ENCODE measurements around the gene MRPL36. TPM values are rescaled to one million over a fixed set of nuclear protein-coding genes. Genes with fewer than 3 reads are reported as not detected.

Gene MRPL36
- total and polyA plus RNA-seq, 4 donors: 22.3 to 106 (median 56.3) TPM

- Histone ChIP-seq H3K9ac (ENCODE audit: low read depth in 1 of 2, low read length in 2 of 2) (no peak overlapping the region), H3K4me1 (ENCODE audit: control insufficient read depth in 4 of 4, insufficient read depth in 4 of 4, low read length in 3 of 4) (no peaks in the 10 kb centered on the region), H3K27me3 (ENCODE audit: control insufficient read depth in 4 of 4, insufficient read depth in 4 of 4, low read length in 3 of 4) (peaks cover 0 to 2% (median 0%) of the 10 kb centered on the region in 4 donors), H3K9me3 (ENCODE audit: control insufficient read depth in 4 of 4, low read length in 3 of 4) (no peaks in the 10 kb centered on the region), H3K27ac (ENCODE audit: low read depth in 1 of 2, low read length in 2 of 2) (no peak overlapping the region), H3K36me3 (ENCODE audit: control insufficient read depth in 4 of 4, insufficient read depth in 3 of 4, low read depth in 1 of 4, low read length in 3 of 4) (no peaks in the 10 kb centered on the region), H3K4me3 (ENCODE audit: low read depth in 1 of 3, low read length in 3 of 3) (no peak overlapping the region)
- no peak for TF ChIP-seq REST (IDR thresholded peaks at IDR 0.05)
- no peak for TF ChIP-seq HNF4G (IDR thresholded peaks at IDR 0.05)
- TF ChIP-seq JUND (IDR thresholded peaks at IDR 0.05): no peak
- TF ChIP-seq EGR1 (IDR thresholded peaks at IDR 0.05; ENCODE audit: low read depth in 2 of 2): no peak
- TF ChIP-seq SP1 (IDR thresholded peaks at IDR 0.05): no peak
- TF ChIP-seq RAD21 (IDR thresholded peaks at IDR 0.05): no peak
- no peak for TF ChIP-seq ZBTB33 (IDR thresholded peaks at IDR 0.05)
- TF ChIP-seq ATF3 (IDR thresholded peaks at IDR 0.05): no peak
- TF ChIP-seq HNF4A (conservative IDR thresholded peaks at IDR 0.05): no peak
- TF ChIP-seq YY1 (IDR thresholded peaks at IDR 0.05): no peak
- TF ChIP-seq RXRA (IDR thresholded peaks at IDR 0.05): no peak
- TF ChIP-seq FOXA2 (IDR thresholded peaks at IDR 0.05): no peak
- TF ChIP-seq TAF1 (conservative IDR thresholded peaks at IDR 0.05): no peak
- TF ChIP-seq MAX (IDR thresholded peaks at IDR 0.05): no peak
- no peak for TF ChIP-seq FOXA1 (IDR thresholded peaks at IDR 0.05)
- 88% methylated on average over 32 of the region's 35 CpGs for WGBS
- no peak for DNase-seq (ENCODE audit: low spot score)
Observed at GRCh38 chr5:1768283-1769000, 31.2 kb downstream of the MRPL36 start.

GRCh38 chr5:1767524-1768282 lies 31.9 kb downstream of the MRPL36 start:
- H3K27me3 ChIP-seq (ENCODE audit: control insufficient read depth in 4 of 4, insufficient read depth in 4 of 4, low read length in 3 of 4): peaks cover 0 to 2% (median 0%) of the 10 kb centered on the region in 4 donors
- DNase-seq (ENCODE audit: low spot score): no peak
- no peak overlapping the region for H3K4me3 ChIP-seq (ENCODE audit: low read depth in 1 of 3, low read length in 3 of 3)
- H3K36me3 ChIP-seq (ENCODE audit: control insufficient read depth in 4 of 4, insufficient read depth in 3 of 4, low read depth in 1 of 4, low read length in 3 of 4): no peaks in the 10 kb centered on the region
- no peaks in the 10 kb centered on the region for H3K4me1 ChIP-seq (ENCODE audit: control insufficient read depth in 4 of 4, insufficient read depth in 4 of 4, low read length in 3 of 4)
- H3K9me3 ChIP-seq (ENCODE audit: control insufficient read depth in 4 of 4, low read length in 3 of 4): no peaks in the 10 kb centered on the region
- 79% methylated on average over 16 of the region's 16 CpGs for WGBS
- H3K9ac ChIP-seq (ENCODE audit: low read depth in 1 of 2, low read length in 2 of 2): no peak overlapping the region
- H3K27ac ChIP-seq (ENCODE audit: low read depth in 1 of 2, low read length in 2 of 2): no peak overlapping the region
- no peak for TF ChIP-seq NR2F2 (IDR thresholded peaks at IDR 0.05)
- no peak for TF ChIP-seq FOXA2 (IDR thresholded peaks at IDR 0.05)
- no peak for TF ChIP-seq EGR1 (IDR thresholded peaks at IDR 0.05; ENCODE audit: low read depth in 2 of 2)
- no peak for TF ChIP-seq SP1 (IDR thresholded peaks at IDR 0.05)
- no peak for TF ChIP-seq FOXA1 (IDR thresholded peaks at IDR 0.05)
- TF ChIP-seq RAD21 (IDR thresholded peaks at IDR 0.05): no peak
- no peak for TF ChIP-seq JUND (IDR thresholded peaks at IDR 0.05)
- no peak for TF ChIP-seq CTCF (IDR thresholded peaks at IDR 0.05; ENCODE audit: low read depth, low read length, missing input control)
- no peak for TF ChIP-seq YY1 (IDR thresholded peaks at IDR 0.05)
- no peak for TF ChIP-seq MAX (IDR thresholded peaks at IDR 0.05)
- TF ChIP-seq TAF1 (conservative IDR thresholded peaks at IDR 0.05): no peak
- no peak for TF ChIP-seq HNF4A (conservative IDR thresholded peaks at IDR 0.05)
- no peak for TF ChIP-seq ZBTB33 (IDR thresholded peaks at IDR 0.05)
- TF ChIP-seq GABPA (IDR thresholded peaks at IDR 0.05 in 1 of 2, conservative IDR thresholded peaks at IDR 0.05 in 1 of 2): no peak
